Measurements from ENCODE around the gene RBM19. TPM values are rescaled to one million over a fixed set of nuclear protein-coding genes. Genes with fewer than 3 reads are reported as not detected.

Gene RBM19
- total RNA-seq, 1 donor from 2014 or later: 30.6 TPM

GRCh38 chr12:113776536-113776935, 189.6 kb downstream of the RBM19 start:
- no peak for DNase-seq (ENCODE audit: low spot score)

- no peak for DNase-seq (ENCODE audit: low spot score)
Measured at GRCh38 chr12:113774526-113774925, 191.6 kb downstream of the RBM19 start.

GRCh38 chr12:113772505-113773030, 193.6 kb downstream of the RBM19 start:
- DNase-seq (ENCODE audit: low spot score): no peak

GRCh38 chr12:113770389-113770865, 195.7 kb downstream of the RBM19 start:
- no peak for DNase-seq (ENCODE audit: low spot score)

GRCh38 chr12:113769305-113769704, 196.8 kb downstream of the RBM19 start:
- DNase-seq (ENCODE audit: low spot score): no peak

GRCh38 chr12:113768850-113769249, 197.3 kb downstream of the RBM19 start:
- DNase-seq (ENCODE audit: low spot score): no peak

GRCh38 chr12:113766879-113767878, 198.9 kb downstream of the RBM19 start:
- no peak for DNase-seq (ENCODE audit: low spot score)
